ENCODE data around the gene MID2. TPM values are rescaled to one million over a fixed set of nuclear protein-coding genes. Genes with fewer than 3 reads are reported as not detected.

Gene MID2
- total RNA-seq, 1 experiment from 2014 or later, result 7.1 TPM

DNA sequence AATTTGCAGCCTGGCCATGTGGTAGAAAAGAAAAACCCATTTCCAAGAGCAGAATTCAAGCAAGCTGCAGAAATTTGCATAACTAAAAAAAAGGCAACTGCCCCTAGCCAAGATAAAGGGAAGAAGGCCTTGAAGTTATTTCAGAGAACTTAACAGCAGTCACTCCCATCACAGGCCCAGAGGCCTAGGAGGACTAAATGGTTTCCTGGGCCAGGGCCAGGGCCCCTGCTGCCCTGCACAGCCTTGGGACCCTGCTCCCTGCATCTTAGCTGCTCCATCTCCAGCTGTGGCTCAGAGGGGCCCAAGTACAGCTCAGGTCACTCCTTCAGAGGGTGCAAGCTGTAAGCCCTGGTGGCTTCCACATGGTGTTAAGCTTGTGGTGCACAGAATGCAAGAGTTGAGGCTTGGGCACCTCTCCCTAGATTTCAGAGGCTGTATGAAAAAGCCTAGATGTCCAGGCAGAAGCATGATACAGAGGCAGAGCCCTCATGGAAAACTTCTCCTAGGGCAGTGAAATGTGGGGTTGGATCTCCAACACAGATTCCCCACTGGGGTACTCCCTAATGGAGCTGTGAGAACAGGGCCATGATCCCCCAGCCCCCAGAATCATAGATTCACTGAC lies 6.7 kb upstream of the MID2 start:
- H3K27me3 Mint-ChIP-seq (ENCODE audit: unreplicated experiment), result peaks cover under 1% of the 10 kb centered on the region
- H3K4me1 Mint-ChIP-seq (ENCODE audit: low read depth, unreplicated experiment), result peaks cover 9% of the 10 kb centered on the region
- peaks cover 4% of the 10 kb centered on the region for H3K9me3 Mint-ChIP-seq (ENCODE audit: low read depth, unreplicated experiment)
- H3K27ac Mint-ChIP-seq (ENCODE audit: unreplicated experiment), result no peak overlapping the region
- CTCF ChIA-PET, result no interaction called here
- H3K36me3 Mint-ChIP-seq (ENCODE audit: insufficient read depth, unreplicated experiment), result no peaks in the 10 kb centered on the region
- no peak overlapping the region for H3K4me3 Mint-ChIP-seq (ENCODE audit: low read depth, unreplicated experiment)
- TF ChIP-seq, protein P1, sequence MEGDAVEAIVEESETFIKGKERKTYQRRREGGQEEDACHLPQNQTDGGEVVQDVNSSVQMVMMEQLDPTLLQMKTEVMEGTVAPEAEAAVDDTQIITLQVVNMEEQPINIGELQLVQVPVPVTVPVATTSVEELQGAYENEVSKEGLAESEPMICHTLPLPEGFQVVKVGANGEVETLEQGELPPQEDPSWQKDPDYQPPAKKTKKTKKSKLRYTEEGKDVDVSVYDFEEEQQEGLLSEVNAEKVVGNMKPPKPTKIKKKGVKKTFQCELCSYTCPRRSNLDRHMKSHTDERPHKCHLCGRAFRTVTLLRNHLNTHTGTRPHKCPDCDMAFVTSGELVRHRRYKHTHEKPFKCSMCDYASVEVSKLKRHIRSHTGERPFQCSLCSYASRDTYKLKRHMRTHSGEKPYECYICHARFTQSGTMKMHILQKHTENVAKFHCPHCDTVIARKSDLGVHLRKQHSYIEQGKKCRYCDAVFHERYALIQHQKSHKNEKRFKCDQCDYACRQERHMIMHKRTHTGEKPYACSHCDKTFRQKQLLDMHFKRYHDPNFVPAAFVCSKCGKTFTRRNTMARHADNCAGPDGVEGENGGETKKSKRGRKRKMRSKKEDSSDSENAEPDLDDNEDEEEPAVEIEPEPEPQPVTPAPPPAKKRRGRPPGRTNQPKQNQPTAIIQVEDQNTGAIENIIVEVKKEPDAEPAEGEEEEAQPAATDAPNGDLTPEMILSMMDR (IDR thresholded peaks at IDR 0.05; ENCODE audit: unreplicated experiment), result no peak
- DNase-seq, result no peak
- no TSS peak for BruUV-seq (replicated peaks)
- intact Hi-C loops (cut with micrococcal nuclease; ENCODE audit: unreplicated experiment), result no loop called here

DNA sequence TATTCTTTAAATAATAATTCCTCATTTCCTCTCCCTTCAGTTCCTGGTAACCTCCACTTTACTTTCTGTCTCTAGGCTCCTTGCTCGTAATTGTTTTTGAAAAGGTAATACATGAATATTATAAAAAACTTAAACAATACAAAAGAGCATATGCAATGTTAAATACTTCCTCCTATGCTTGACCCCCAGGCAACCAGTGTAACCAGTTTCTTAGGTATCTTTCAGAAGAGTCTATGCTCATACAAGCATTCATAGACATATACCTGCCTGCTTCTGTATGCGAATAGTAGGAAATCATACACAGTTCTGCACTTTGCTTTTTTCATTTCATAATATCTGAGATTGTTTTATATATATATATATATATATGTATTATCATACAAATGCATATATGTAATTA lies 2.6 kb upstream of the MID2 start:
- Mint-ChIP-seq H3K27ac (ENCODE audit: unreplicated experiment) (no peak overlapping the region), H3K36me3 (ENCODE audit: insufficient read depth, unreplicated experiment) (peaks cover 14% of the 10 kb centered on the region), H3K9me3 (ENCODE audit: low read depth, unreplicated experiment) (peaks cover 4% of the 10 kb centered on the region), H3K4me3 (ENCODE audit: low read depth, unreplicated experiment) (no peak overlapping the region), H3K27me3 (ENCODE audit: unreplicated experiment) (no peaks in the 10 kb centered on the region), H3K4me1 (ENCODE audit: low read depth, unreplicated experiment) (peaks cover 30% of the 10 kb centered on the region)
- TF ChIP-seq, protein P1 (IDR thresholded peaks at IDR 0.05; ENCODE audit: unreplicated experiment), result no peak
- CTCF ChIA-PET, result no interaction called here
- intact Hi-C loops (cut with micrococcal nuclease; ENCODE audit: unreplicated experiment), result no loop called here
- no TSS peak for BruUV-seq (replicated peaks)
- no peak for DNase-seq

DNA sequence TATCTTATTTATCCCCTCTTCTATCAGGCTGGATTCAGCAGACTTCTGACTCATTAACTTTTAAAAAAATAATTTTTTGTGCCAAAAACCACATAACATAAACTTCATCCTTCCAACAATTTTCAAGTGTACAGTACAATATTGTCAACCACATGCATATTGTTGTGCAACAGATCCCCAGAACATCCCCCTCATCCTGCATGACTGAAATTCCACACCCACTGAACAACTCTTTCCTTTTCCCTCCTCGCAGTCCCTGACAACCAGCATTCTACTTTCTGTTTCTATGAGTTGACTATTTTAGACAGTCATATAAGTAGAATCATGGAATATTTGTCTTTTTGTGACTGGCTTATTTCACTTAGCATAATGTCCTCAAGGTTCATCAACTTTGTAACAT lies 2.2 kb upstream of the MID2 start:
- Mint-ChIP-seq H3K4me1 (ENCODE audit: low read depth, unreplicated experiment) (peaks cover 30% of the 10 kb centered on the region), H3K9me3 (ENCODE audit: low read depth, unreplicated experiment) (peaks cover 4% of the 10 kb centered on the region), H3K27me3 (ENCODE audit: unreplicated experiment) (no peaks in the 10 kb centered on the region), H3K4me3 (ENCODE audit: low read depth, unreplicated experiment) (no peak overlapping the region), H3K27ac (ENCODE audit: unreplicated experiment) (no peak overlapping the region), H3K36me3 (ENCODE audit: insufficient read depth, unreplicated experiment) (peaks cover 14% of the 10 kb centered on the region)
- BruUV-seq (replicated peaks), result no TSS peak
- no peak for DNase-seq
- intact Hi-C loops (cut with micrococcal nuclease; ENCODE audit: unreplicated experiment), result no loop called here
- TF ChIP-seq, protein P1 (IDR thresholded peaks at IDR 0.05; ENCODE audit: unreplicated experiment), result no peak
- CTCF ChIA-PET, result no interaction called here

DNA sequence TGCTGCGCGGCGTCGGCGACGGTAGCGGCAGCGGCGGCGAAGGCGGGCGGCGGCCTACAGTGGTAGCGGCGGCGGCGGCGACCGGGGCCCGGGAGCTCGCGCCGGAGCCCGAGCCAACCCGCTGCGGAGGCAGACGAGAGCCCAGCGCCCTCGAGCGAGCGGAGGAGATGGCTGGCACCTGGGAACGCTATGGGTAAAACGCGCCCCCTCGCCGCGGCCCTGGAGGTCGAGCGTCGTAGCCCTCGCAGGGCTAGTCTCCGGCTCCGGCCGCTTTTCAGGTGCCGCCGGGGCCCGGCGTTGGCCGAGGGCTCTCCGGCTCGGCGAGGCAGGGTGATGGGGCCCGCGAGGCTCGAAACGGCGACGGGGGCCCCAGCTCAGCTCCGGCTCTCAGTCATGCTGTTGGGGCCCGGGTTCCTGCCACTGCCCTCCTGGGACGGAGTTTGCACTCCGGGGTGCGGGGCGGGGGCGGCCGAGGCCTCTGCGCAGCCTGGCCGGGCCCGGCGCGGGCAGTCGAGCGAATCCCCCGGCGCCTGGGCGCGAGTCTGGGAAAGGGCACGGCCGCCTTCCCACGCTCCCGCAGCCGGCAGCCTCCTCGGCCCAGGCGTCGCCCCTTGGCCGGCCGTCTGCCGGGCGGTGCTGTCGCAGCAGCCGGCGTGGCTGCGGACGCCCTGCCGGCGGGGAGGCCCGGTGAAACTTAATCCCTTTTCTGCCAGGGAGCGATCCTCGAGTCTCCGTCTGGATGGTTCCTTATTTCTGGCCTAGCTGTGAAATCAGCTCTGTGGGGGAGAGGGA lies 768 bp downstream of the MID2 start:
- Mint-ChIP-seq H3K4me3 (ENCODE audit: low read depth, unreplicated experiment) (peak overlapping the region; percentile 77), H3K27ac (ENCODE audit: unreplicated experiment) (peak overlapping the region; percentile 26), H3K36me3 (ENCODE audit: insufficient read depth, unreplicated experiment) (peaks cover 14% of the 10 kb centered on the region), H3K4me1 (ENCODE audit: low read depth, unreplicated experiment) (peaks cover 30% of the 10 kb centered on the region), H3K9me3 (ENCODE audit: low read depth, unreplicated experiment) (no peaks in the 10 kb centered on the region), H3K27me3 (ENCODE audit: unreplicated experiment) (no peaks in the 10 kb centered on the region)
- TF ChIP-seq, protein P1 (IDR thresholded peaks at IDR 0.05; ENCODE audit: unreplicated experiment), result no peak
- DNase-seq, result peak; percentile 49
- CTCF ChIA-PET, result interaction anchor here (0.5 kb wide), 2 partner anchors 346 to 1427 kb away, joined by 3 to 4 read pairs; no protein-coding TSS in a partner anchor
- no TSS peak for BruUV-seq (replicated peaks)
- intact Hi-C loops (cut with micrococcal nuclease; ENCODE audit: unreplicated experiment), result no loop called here
